WERI-Rb-1 (cell line): ENCODE data around the gene COL4A1.

Experiments
- DNase-seq: peaks from one replicate; pipeline ENCODE4 v3.0.0-alpha.2; 2020
- H3K27ac ChIP-seq: fragments of 250-450 bp; sonication (Bioruptor Pico); 2 replicates; pipeline ENCODE4 v1.5.1; 2020; ENCODE audit warnings: mild to moderate bottlenecking, moderate library complexity
- H3K27me3 ChIP-seq: fragments of 250-450 bp; sonication (Bioruptor Pico); 2 replicates; pipeline ENCODE4 v1.5.1; 2021; ENCODE audit warnings: mild to moderate bottlenecking, low read depth, moderate library complexity; ENCODE audit not compliant: insufficient read depth, severe bottlenecking
- H3K36me3 ChIP-seq: fragments of 250-450 bp; sonication (Bioruptor Pico); 2 replicates; pipeline ENCODE4 v1.5.1; 2020; ENCODE audit warnings: mild to moderate bottlenecking, moderate library complexity
- H3K4me3 ChIP-seq: 2 replicates; pipeline ENCODE4 v1.5.1; 2011; ENCODE audit warnings: low read depth, mild to moderate bottlenecking, control low read depth, low read length
- H3K9me3 ChIP-seq: fragments of 250-450 bp; sonication (Bioruptor Pico); 2 replicates; pipeline ENCODE4 v1.5.1; 2021; ENCODE audit warnings: mild to moderate bottlenecking, moderate library complexity; ENCODE audit not compliant: severe bottlenecking
- TF ChIP-seq, protein P1 (sequence below): IDR thresholded peaks from 2 replicates; pipeline ENCODE4 v1.5.1; 2011; ENCODE audit warnings: low read depth, mild to moderate bottlenecking, control low read depth, inconsistent platforms, low read length

The COL4A1 gene

DNA sequence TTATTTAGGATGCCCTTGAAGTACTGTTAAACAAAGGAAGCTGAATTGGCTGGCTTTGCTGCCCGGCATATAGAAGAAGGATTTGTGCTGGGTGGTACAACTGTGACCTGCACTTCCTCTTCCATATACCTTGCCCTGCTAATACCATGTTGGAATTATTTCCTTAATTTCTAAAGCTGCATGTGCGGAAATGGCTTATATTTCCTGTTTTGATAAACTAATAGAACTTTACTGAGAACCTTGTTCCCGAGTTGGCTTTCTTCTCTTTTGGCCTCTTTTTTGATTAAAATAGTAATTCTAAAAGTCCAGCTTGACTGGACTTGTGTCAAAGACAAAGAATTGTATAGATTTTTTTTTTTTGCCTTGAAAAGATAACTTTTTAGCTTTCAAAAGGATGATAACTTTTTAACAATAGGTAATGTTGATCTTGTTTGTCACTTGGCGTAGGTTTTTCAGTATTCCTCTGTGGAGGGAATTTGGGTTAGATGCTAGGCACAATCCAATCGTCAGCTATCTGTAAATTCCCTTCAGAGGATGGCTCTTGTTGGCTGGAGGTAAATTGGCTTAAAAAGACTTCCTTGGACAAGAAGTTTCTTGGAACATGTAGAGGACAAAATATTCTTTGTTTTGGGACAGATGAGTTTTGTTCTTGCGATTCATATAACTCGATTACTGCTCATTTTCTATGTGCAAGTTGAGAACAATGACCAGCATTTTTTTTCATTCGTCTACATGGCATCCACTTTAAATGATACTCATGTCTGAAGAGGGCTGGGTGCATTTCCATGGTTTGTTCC lies 41.5 kb upstream of the COL4A1 start:
- H3K27me3 ChIP-seq, result no peaks in the 10 kb centered on the region
- DNase-seq, result no peak
- no peak overlapping the region for H3K27ac ChIP-seq
- H3K36me3 ChIP-seq, result no peaks in the 10 kb centered on the region
- no peak overlapping the region for H3K4me3 ChIP-seq
- no peaks in the 10 kb centered on the region for H3K9me3 ChIP-seq
- TF ChIP-seq, protein P1, sequence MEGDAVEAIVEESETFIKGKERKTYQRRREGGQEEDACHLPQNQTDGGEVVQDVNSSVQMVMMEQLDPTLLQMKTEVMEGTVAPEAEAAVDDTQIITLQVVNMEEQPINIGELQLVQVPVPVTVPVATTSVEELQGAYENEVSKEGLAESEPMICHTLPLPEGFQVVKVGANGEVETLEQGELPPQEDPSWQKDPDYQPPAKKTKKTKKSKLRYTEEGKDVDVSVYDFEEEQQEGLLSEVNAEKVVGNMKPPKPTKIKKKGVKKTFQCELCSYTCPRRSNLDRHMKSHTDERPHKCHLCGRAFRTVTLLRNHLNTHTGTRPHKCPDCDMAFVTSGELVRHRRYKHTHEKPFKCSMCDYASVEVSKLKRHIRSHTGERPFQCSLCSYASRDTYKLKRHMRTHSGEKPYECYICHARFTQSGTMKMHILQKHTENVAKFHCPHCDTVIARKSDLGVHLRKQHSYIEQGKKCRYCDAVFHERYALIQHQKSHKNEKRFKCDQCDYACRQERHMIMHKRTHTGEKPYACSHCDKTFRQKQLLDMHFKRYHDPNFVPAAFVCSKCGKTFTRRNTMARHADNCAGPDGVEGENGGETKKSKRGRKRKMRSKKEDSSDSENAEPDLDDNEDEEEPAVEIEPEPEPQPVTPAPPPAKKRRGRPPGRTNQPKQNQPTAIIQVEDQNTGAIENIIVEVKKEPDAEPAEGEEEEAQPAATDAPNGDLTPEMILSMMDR, result no peak

DNA sequence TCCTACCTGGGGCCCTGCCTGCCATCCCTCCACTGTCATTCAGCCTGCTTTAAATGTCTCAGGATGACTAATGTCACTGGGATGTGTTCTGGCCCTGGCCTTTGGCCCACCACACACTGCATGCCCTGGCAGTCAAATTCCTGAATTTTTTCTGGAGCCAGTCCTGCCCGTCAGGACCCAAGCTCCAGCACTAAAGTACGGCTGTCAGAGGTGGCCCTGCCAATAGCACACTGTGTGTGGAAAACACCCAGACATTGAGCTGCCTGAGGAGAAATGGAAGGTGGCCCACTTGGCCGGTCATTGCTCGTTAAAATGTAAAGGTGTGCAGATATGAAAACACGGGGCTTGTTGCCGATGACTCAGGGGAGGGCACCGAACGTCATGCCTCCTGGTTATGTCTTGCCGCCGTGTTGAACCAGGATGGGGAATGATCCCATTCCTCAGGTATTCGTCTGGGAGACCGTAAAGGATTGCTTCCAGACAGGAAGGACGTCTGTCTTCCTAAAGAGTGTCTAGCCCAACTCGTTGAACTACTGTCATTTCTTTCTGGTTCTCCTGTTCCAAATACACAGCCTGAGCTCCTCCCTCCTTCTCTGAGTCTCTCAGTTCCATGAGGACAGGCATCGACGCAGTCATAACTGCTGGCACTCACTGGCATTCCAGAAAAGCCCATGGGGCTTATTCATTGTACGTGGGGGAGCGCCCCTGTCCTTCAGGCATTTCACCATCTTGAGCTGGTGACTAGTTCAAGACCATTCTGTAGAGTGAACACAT lies 40.8 kb upstream of the COL4A1 start:
- Histone ChIP-seq H3K9me3 (no peaks in the 10 kb centered on the region), H3K36me3 (no peaks in the 10 kb centered on the region), H3K27me3 (no peaks in the 10 kb centered on the region), H3K27ac (no peak overlapping the region), H3K4me3 (no peak overlapping the region)
- no peak for DNase-seq
- TF ChIP-seq, protein P1, result no peak

DNA sequence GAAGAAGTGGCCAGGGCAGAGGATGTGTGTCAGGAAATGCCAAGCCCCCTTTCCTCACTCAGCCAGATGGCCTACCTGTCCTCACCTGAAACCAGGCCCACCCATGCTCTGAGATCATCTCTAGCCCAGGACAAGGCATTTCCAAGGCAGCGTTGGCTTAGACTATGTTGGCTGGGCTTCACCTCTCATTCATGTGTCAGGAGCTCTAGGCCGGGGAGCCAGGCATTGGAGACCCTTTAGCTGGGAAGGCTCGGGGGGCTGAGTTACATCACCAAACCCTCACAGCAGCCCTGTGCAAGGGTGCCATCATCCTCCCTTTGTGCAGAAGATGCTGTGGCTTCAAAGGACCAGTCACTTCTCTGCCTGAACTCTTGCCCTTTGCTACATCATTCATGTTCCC lies 40.1 kb upstream of the COL4A1 start:
- no peak for DNase-seq
- Histone ChIP-seq H3K9me3 (no peaks in the 10 kb centered on the region), H3K27ac (no peak overlapping the region), H3K27me3 (no peaks in the 10 kb centered on the region), H3K36me3 (no peaks in the 10 kb centered on the region), H3K4me3 (no peak overlapping the region)
- TF ChIP-seq, protein P1, result no peak

DNA sequence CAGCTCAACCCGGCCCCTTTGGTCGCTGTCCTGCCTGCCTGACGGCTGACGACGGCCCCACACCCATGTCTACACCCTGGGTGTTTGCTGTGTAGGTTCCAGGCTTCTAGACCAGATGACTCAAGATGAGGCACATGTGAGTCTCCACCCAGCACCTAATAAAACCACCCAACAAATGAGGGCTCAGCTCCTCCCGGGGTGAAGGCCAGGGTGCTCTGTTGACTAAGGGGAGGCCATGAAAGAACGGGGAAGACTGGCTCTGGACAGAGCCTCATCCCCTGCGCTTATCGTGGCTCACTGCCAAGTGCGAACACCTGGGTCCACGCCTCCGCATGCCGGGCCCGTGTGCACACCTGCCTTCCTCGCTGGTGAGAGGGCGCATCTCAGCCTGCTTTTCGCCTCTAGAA lies 39.7 kb upstream of the COL4A1 start:
- Histone ChIP-seq H3K36me3 (no peaks in the 10 kb centered on the region), H3K4me3 (no peak overlapping the region), H3K27me3 (no peaks in the 10 kb centered on the region), H3K27ac (no peak overlapping the region), H3K9me3 (no peaks in the 10 kb centered on the region)
- DNase-seq, result no peak
- TF ChIP-seq, protein P1, result no peak

DNA sequence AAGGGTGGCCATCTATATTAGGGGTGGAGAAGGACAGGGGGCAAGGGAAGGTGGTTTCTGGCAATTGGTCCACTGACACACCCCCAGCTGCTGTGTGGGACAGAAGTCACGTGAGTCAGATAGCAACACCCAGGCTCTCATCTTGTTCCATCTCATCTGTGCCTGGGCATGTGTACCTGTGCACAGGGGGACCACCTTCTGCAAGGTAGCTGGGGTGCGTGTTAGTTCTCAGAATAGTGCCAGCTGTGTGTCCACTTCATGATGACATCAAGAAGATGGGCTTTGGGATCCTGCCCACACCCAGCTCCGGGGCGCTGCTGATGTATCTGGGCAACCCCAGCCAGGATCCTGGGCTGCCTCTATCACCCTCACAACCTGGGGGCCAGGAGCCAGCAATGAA lies 38.7 kb upstream of the COL4A1 start:
- no peaks in the 10 kb centered on the region for H3K27me3 ChIP-seq

More for the DNA sequence above, 38.7 kb upstream of the COL4A1 start:
- Histone ChIP-seq H3K9me3 (no peaks in the 10 kb centered on the region), H3K36me3 (no peaks in the 10 kb centered on the region), H3K27ac (no peak overlapping the region), H3K4me3 (no peak overlapping the region)
- DNase-seq, result no peak
- TF ChIP-seq, protein P1, result no peak
